Renal cortex interstitium (tissue), 11 donors: ENCODE results near the gene MEX3B. TPM values are rescaled to one million over a fixed set of nuclear protein-coding genes. Genes with fewer than 3 reads are reported as not detected.

ENCODE experiments used
- DNase-seq, 11 donors: peaks; one replicate each; pipeline ENCODE4 v3.0.0-alpha.2; 2013; ENCODE audit warnings: low read depth in 9 of 11, low spot score in 4 of 11; ENCODE audit errors: extremely low read depth in 1 of 11
- polyA plus RNA-seq, 3 donors: library from polyadenylated mRNA; unstranded; fragments of 120-200 nt; gene quantifications; one replicate each; pipeline ENCODE4 v1.2.1, GENCODE V29; 2013; ENCODE audit not compliant: insufficient read length in 3 of 3

The MEX3B gene
- polyA plus RNA-seq, 3 donors: 13.1 to 18.1 (median 17.1) TPM

- DNase-seq: no peak
Measured at GRCh38 chr15:82058517-82059204, 12.8 kb upstream of the MEX3B start.

GRCh38 chr15:82058026-82058425 lies 12.2 kb upstream of the MEX3B start:
- DNase-seq: no peak

GRCh38 chr15:82056958-82057823 lies 11.4 kb upstream of the MEX3B start:
- peak in 3 of 11 donors; percentile 10 to 47 (median 43) for DNase-seq

- DNase-seq: no peak
Measured at GRCh38 chr15:82052751-82053150, 6.9 kb upstream of the MEX3B start.

GRCh38 chr15:82051664-82052063 lies 5.8 kb upstream of the MEX3B start:
- no peak for DNase-seq

GRCh38 chr15:82048811-82049210 lies 3.0 kb upstream of the MEX3B start:
- DNase-seq: no peak

- peak in 5 of 11 donors; percentile 39 to 51 (median 43) for DNase-seq
Measured at GRCh38 chr15:82047453-82048400, 1.9 kb upstream of the MEX3B start.

- peak in 10 of 11 donors; percentile 84 to 95 (median 92) for DNase-seq
Measured at GRCh38 chr15:82046666-82047452, 1.0 kb upstream of the MEX3B start.

- DNase-seq: peak in 4 of 11 donors; percentile 19 to 39 (median 38)
Measured at GRCh38 chr15:82045179-82045891, 483 bp downstream of the MEX3B start.

- peak in 6 of 11 donors; percentile 52 to 68 (median 62) for DNase-seq
Measured at GRCh38 chr15:82044373-82045178, 1.2 kb downstream of the MEX3B start.

GRCh38 chr15:82043796-82044372 lies 1.9 kb downstream of the MEX3B start:
- no peak for DNase-seq

- peak in 1 of 11 donors; percentile 25 for DNase-seq
Measured at GRCh38 chr15:82043130-82043673, 2.6 kb downstream of the MEX3B start.

- no peak for DNase-seq
Measured at GRCh38 chr15:82040862-82041261, 5.0 kb downstream of the MEX3B start.

GRCh38 chr15:82040390-82040789 lies 5.4 kb downstream of the MEX3B start:
- DNase-seq: no peak

GRCh38 chr15:82039871-82040270 lies 5.9 kb downstream of the MEX3B start:
- DNase-seq: no peak

- DNase-seq: no peak
Measured at GRCh38 chr15:82036461-82036860, 9.4 kb downstream of the MEX3B start.
